Measurements from ENCODE around the gene RAB6A.

- no peak for TF ChIP-seq CTCF (IDR thresholded peaks at IDR 0.05)
- no peak for TF ChIP-seq POLR2A (IDR thresholded peaks at IDR 0.05)
Measured at GRCh38 chr11:73784734-73785133, 23.9 kb upstream of the RAB6A start.
